Endometrium (tissue), 2 donors: ENCODE measurements around the gene KCNK7.
"Not testable (repeated sequence)": the region's sequence is repeated elsewhere in the genome, so short reads cannot be mapped to it uniquely, and the experiment has no call there.

Experiments used
- FAIRE-seq: peaks from 2 replicates; lab custom pipeline; 2012; peaks lifted over from hg19 to GRCh38; lab: Jason Lieb, UNC
- donor health status: control.
- donor health status: control.

The KCNK7 gene, protein sequence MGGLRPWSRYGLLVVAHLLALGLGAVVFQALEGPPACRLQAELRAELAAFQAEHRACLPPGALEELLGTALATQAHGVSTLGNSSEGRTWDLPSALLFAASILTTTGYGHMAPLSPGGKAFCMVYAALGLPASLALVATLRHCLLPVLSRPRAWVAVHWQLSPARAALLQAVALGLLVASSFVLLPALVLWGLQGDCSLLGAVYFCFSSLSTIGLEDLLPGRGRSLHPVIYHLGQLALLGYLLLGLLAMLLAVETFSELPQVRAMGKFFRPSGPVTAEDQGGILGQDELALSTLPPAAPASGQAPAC

DNA sequence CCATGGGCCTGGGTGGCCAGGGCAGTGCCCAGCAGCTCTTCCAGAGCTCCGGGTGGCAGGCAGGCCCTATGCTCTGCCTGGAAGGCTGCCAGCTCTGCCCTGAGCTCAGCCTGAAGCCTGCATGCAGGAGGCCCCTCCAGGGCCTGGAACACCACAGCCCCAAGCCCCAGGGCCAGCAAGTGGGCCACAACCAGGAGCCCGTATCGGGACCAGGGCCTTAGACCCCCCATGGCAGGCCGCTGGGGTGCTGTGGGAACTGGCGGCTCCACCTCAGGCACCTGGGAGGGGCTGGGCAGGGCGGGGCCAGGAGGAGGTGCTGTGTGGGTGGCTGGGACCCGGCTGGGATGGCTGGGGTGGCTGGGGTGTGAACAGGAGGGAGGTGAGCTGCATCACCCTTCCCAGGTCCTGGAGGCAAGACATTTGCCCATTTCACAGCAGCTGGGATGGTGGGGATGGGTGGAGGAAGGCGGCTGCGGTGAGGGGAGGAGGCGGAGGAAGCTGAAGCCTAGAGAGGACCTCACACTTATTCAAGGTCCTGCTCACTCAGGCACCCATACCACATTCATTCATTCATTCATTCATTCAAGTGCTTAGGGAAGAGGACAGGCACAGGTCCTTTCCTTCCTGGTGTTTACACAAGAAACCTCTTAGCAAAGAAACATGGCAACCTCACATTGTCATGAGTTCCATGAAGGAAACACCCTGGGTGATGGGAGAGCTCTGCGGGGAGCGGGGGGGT lies at the start of gene KCNK7:
Gene KCNK7, minus strand, starts transcription at position 258 of the 739 bp plus-strand sequence. Its CDS starts 28 bp downstream, at position 230.
- no peak for FAIRE-seq

DNA sequence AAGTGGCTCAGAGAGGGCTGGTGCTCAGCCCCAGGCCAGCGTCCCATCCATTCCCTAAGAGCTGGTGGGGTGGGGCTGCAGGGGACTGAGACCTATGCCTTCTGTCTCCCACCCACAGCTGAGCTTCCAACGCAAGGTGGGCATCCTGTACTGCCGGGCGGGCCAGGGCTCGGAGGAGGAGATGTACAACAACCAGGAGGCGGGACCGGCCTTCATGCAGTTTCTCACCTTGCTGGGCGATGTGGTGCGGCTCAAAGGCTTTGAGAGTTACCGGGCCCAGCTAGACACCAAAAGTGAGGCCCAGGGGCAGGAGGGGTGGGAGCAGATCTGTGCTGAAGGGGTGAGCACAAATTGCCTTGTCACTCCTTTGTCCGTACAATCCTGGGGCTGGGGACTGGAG lies 49.2 kb upstream of the KCNK7 start:
- FAIRE-seq = no peak

DNA sequence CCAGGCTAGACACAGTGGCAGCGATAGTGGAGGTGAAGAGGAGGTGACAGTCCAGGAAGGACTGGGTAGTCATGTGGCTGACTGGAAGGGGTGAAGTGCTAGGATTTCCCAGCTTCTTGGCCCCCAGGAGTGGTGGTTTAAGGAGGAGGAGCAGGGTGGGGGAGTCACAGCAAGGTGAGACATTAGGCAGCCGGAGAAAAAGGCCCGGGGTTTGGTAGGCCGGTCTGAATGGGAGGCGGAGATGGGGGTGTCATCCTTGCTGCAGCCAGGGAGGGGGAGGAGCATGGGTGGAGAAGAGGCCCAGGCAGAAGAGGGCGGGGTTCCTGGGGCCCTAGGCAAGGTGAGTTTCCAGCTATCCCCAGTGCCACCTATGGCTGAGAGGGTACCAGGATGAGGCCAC lies 48.4 kb upstream of the KCNK7 start:
- no peak for FAIRE-seq

DNA sequence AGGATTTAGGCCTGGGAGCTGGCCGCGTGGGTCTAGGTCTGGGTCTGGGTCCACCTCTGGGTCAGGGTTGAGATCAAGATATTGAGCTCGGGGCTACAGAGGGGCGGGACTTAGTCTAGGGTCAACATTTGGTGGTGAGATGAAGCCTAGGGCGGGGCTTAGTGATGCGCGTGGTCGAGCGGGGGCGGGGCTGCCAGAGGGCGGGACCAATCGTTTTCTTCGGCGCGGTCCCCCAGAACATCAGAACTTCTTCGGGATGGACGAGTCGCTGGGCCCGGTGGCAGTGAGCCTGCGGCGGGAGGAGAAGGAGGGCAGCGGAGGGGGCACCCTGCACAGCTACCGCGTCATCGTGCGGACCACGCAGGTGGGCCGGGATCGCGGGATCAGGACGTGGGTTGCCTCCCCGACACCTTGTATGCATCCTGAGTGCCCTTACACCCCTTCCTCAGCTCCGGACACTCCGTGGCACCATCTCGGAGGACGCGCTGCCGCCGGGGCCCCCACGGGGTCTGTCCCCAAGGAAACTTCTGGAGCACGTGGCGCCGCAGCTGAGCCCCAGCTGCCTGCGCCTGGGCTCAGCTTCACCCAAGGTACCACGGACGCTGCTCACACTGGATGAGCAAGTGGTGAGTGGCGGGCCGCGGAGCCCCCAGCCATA lies 46.5 kb upstream of the KCNK7 start:
- FAIRE-seq = no peak

DNA sequence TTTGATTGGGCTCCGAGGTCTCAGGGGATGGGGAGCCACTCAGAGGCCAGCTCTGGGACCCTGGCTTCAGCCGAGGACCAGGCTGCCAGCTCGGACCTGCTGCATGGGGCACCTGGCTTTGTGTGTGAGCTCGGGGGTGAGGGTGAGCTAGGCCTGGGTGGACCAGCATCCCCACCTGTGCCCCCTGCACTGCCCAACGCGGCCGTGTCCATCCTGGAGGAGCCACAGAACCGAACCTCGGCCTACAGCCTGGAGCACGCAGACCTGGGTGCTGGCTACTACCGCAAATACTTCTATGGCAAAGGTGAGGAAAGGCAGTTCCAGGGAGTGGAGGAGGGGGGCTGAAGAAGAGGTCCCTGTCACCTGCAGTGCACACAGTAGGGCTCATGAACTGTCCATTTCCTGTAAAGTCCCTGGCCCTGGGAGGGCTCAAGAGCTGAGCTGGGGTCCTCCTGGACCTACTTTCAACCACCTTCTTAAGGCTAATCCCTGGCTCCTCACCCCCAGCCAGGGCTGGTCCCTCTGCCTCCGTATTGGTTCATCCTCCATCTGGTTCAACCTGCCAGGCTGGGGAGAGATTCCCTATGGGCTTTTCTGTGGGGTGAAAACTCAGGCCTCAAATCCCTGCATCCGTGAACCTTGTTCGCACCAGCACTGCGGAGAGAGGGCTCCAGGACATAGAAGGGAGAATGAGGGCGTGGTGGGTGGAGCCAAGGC lies 45.9 kb upstream of the KCNK7 start:
- FAIRE-seq = no peak

DNA sequence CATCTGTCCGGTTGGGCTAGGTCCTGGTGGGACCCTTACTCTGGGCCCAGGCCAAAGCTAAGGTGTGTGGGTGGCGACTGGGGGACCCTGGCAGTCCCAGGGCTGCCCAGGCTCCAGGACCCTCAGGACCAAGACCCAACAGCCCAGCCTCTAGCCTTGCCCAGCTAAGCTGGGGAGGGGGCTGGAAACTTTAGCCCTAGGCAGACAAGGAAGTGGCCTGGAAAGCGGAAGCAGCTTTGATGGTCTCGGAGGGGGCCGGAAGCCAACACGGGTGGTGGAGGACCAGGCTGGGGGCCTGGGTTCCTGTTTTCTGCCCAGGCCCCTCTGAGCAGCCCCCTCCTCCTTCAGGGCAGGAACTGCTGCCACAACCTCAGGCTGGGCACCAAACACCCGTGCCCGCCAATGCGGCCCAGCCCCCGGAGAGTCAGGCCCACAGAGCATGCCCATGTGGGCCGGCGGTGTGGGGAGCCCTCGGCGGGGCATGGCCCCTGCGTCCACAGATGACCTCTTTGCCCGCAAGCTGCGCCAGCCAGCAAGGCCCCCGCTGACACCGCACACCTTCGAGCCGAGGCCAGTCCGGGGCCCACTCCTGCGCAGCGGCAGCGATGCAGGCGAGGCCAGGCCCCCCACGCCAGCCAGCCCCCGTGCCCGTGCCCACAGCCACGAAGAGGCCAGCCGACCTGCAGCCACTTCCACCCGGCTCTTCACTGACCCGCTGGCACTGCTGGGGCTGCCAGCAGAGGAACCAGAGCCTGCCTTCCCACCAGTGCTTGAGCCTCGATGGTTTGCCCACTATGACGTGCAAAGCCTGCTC lies 45.1 kb upstream of the KCNK7 start:
- FAIRE-seq = no peak

DNA sequence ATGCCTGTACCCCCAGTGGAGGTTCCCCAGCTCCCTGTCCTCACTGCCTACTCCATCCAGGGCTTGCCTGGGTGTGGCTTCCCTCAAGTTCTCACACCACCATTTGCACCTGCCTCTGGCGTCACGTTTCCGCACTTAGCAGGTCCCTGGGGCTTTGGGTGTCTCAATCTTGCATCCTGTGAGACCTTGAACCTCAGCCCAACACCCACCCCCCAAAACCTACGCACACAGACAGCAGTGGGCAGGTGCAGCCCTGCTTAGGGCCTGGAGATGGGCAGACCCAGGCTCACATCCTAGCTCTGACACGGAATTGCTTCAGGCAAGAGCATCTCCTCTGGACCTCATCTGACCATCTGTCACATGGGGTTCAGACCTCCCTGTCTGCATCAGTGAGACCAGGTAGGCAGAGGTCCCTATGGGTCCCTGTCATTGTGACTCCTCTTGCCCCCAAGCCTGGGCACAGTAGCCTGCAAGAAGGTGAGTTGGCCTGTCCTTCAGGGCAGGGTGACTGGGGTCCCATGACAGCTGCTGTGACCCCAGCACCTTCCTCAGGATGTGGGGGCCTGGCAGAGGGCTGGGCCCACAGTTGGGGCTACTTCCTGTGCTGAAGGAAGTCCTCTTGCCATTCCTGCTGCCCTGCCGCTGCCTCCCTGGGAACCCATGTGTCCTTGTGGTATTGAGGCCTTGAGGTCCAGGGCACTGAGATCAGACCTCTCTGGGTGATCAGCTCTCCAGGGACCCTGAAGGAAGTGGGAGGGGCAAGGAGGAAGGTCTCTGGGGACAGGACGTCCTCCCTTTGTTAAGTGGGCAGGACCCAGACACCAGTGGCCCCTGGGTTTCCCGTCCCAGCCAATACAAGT lies 44.3 kb upstream of the KCNK7 start:
- FAIRE-seq = no peak

DNA sequence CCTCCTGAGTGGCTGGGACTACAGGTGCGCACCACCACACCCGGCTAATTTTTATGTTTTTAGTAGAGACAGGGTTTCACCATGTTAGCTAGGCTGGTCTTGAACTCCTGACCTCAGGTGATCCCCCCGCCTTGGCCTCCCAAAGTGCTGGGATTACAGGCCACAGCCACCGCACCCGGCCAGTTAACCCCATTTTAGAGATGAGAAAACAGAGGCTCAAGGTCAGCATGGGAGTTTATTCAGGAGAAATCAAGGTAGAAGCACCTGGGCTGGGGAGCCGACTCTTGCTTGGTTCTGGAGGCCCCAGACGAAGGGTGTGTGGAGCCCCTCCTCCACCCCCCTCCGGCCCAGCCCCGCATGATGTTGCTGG lies 43.6 kb upstream of the KCNK7 start:
- FAIRE-seq = not testable (repeated sequence)

DNA sequence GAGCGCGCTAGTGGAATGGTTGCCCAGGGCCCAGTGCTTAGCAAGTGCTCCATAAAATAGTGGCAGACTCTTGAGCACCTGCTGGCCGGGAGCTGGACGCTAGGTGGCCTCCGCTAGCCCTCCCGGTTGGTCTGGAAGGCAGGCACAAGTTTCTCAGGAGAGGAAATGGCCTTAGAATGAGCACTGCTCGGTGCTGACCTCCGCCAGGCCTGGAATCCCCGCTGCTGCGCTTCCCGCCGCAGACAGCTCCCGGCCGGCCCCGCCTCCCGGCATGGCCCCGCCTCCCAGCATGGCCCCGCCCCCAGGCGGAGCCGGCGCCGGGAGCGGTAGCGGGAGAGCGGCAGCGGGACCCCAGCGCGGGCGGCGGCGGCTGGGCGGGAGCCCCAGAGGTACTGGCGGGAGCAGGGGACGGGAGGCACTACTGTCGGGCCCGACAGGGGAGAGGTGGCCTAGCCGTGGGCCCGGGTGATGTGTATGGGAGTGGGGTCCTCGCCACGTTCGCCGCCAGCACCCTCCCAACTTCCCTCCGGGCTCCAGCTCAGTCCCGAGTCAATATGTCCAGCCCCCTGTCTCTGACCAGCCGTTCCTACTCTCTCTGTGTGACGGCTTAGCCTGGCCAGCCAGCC lies 42.3 kb upstream of the KCNK7 start, which contains the start of gene SIPA1:
Gene SIPA1, plus strand, starts transcription at position 308 of the 626 bp plus-strand sequence. CDS start 2,821 bp downstream, outside the sequence.
- FAIRE-seq = no peak

DNA sequence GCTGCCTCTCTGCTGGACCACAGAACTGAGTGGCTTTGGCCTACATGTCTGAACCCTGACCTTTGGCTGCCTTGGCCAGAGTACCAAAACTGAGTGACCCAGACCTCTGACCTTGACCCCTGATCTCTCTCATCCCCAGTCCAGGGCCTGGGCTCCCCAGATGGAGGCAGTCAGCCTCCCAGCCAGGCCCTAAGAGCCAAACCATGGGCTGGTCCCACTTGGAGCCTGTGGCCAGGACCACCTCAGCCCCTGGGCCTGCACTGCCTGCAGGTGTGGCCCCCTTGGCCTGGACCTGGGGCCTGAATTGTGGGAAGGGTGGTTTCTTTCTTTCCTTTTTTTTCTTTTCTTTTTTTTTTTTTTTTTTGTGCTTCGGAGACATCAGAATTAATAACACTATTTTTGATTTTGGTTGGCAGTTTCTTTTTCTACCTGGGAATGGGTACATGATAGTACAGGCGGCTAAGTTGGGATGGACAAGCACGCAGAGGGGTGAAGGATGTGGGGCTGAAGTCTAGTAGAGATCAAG lies 41.5 kb upstream of the KCNK7 start:
- no peak for FAIRE-seq

DNA sequence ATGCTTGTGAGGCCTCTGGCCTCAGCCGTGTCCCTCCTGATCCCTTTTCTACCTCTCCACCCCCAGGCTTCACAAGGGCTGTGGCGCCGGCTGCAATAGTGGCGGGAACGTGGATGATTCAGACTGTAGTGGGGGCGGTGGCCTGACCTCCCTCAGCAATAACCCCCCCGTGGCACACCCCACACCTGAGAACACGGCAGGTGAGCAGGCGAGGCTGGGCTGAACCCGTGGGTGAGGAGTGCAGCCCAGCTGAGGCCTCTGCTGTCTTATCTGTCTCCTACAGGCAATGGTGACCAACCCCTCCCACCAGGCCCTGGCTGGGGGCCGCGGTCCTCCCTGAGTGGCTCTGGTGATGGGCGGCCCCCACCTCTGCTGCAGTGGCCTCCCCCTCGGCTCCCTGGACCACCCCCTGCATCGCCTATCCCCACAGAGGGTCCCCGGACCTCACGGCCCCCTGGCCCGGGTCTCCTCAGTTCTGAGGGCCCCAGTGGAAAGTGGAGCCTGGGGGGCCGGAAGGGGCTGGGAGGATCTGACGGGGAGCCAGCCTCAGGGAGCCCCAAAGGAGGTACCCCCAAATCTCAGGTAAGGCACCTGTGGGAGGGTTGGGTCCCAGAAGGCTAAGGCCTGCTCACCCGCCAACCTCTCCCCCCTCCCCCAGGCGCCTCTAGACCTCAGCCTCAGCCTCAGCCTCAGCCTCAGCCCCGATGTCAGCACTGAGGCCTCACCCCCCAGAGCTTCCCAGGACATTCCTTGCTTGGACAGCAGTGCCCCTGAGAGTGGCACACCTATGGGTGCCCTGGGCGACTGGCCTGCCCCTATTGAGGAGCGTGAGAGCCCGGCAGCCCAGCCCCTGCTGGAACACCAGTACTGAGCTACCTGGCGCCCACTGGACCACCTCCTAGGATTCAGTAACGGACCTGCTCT lies 40.8 kb upstream of the KCNK7 start:
- FAIRE-seq = no peak

DNA sequence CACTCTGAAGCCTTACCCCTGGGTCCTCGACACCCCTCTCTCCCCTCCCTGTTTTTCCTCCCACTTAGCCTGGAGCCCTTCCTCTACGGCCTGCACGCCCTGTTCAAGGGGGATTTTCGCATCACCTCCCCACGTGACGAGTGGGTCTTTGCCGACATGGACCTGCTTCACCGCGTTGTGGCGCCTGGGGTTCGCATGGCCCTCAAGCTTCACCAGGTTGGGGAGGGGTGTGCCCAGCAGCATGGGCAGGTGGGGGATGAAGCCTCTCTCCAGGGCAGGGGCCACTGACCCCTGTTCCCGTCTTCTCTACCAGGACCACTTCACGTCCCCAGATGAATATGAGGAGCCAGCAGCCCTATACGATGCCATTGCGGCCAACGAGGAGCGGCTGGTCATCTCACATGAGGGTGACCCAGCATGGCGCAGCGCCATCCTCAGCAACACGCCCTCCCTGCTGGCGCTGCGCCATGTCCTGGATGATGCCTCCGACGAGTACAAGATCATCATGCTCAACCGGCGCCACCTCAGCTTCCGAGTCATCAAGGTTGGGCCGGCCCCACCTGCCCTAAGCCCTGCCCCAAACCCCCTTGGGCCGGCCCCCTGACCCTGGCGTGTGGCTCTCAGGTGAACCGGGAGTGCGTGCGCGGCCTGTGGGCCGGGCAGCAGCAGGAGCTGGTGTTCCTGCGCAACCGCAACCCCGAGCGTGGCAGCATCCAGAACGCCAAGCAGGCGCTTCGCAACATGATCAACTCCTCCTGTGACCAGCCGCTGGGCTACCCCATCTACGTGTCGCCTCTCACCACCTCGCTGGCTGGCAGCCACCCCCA lies 39.5 kb upstream of the KCNK7 start:
- no peak for FAIRE-seq

DNA sequence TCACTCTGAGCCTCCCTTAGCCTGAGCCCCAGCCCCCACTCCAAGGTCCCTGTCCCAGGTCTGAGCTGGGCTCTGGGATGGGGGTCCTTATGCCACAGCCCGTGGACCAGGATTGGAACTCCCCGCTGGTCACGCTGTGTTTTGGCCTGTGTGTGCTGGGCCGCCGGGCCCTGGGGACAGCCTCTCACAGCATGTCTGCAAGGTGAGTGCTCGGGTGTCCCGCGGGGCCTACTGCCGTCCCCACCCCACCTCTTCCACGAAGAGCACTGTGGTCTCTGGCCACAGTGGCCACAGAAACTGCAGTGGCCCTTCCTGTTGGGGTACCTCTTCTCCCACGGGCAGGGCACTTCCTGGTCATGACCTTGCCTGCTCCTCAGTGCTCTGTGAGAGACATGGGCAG lies 38.8 kb upstream of the KCNK7 start:
- no peak for FAIRE-seq

DNA sequence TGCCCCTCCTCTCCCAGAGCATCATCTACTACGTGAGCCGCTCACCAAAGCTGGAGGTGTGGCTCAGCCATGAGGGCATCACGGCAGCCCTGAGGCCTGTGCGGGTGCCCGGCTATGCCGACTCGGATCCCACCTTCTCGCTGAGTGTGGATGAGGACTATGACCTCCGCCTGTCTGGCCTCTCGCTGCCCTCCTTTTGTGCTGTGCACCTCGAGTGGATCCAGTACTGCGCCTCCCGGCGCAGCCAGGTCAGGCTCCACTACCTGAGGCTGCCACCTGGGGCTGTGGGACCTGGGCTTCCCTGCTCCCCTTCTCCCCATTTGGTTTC lies 38.5 kb upstream of the KCNK7 start:
- no peak for FAIRE-seq

DNA sequence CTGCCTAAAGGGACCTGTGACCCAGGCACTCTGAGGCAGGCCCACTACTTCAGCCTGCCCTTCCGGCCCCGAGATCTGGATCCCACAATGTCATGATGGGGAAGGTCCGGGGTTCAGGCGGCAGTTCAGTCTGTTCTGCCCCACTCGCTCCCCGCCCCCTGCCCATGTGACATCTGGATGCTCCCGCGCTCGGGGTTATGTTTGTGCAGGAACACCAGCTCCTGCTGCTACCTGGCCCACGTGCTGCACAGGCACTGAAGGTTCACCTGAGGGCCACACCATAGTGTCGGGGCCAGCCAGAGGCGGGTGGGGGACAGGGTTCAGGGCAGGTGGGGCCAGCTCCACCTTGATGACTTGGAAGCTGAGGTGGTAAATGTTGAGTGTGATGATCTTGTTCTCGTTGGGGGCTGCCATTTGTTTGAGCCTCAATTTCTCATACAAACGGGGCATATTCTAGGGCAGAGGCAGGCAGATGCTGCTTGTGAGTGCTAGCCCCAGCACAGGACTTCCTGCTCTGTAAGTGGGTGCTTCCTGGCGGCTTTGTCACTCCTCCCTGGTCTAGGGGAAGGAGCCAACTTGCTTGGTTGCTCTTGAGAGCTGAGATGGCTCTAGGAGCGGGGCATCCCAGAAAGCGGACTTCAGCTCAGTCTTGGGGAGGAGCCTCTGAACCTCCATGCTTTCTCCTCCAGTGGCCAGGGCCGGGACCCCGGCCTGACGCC lies 37.9 kb upstream of the KCNK7 start:
- FAIRE-seq = no peak

DNA sequence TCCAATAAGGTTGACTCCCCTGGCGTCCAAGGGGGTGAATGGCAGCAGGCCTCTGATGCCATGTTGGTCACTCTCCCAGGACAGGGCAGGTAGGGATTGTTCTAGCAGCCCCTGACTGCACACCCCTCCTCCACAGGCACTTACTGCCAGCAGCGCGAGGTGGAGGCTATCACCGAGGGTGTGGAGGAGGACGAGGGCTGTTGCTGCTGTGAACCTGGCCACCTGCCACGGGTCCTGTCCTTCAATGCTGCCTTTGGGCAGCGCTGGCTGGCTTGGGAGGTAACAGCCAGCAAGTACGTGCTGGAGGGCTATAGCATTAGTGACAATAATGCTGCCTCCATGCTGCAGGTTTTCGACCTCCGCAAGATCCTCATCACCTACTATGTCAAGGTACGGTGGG lies 34.6 kb upstream of the KCNK7 start:
- FAIRE-seq = no peak

DNA sequence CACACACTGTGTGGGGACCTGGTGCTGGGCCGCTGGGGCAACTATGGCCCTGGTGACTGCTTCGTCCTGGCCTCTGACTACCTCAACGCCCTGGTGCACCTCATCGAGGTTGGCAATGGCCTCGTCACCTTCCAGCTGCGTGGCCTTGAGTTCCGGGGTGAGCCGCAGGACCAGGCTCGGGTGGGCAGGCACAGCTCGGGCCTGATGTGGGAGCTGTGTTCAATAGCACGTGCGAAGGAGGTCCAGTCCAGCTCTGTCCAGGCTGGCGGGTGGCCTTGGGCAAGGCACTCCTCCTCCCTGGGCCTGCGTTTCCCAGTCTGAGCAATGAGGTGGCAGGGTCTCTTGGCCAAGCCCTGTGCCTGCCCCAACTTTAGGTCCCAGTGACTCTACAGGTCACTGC lies 34.0 kb upstream of the KCNK7 start:
- FAIRE-seq = no peak
